Mesenchymal stem cell (in vitro differentiated cells and primary cell): Measurements from ENCODE around the gene CTDSP1.
A peak's percentile ranks its signal among the peaks of the same experiment; 100 is the strongest.

Source experiments
- DNase-seq: peaks from one replicate; pipeline ENCODE4 v3.0.0-alpha.2; 2013
- H2AFZ ChIP-seq: one replicate; pipeline ENCODE4 v1.6.1; 2013; ENCODE audit warnings: low read depth, mild to moderate bottlenecking, control low read depth, inconsistent platforms, low read length, moderate library complexity
- H2AK5ac ChIP-seq: 2 replicates; pipeline ENCODE4 v1.6.1; 2013; ENCODE audit warnings: low read length, moderate library complexity, mild to moderate bottlenecking, inconsistent platforms; ENCODE audit not compliant: severe bottlenecking
- H2BK120ac ChIP-seq: one replicate; pipeline ENCODE4 v1.6.1; 2013; ENCODE audit warnings: low read depth, mild to moderate bottlenecking, inconsistent platforms, low read length, moderate library complexity
- H2BK12ac ChIP-seq, 2 experiments: one replicate each; pipeline ENCODE4 v1.6.1; 2013; ENCODE audit warnings: inconsistent platforms in 2 of 2, low read length in 2 of 2, mild to moderate bottlenecking in 2 of 2, moderate library complexity in 2 of 2, control low read depth in 1 of 2
- H2BK15ac ChIP-seq: one replicate; pipeline ENCODE4 v1.6.1; 2013; ENCODE audit warnings: mild to moderate bottlenecking, low read depth, inconsistent platforms; ENCODE audit not compliant: poor library complexity, severe bottlenecking
- H2BK5ac ChIP-seq: 2 replicates; pipeline ENCODE4 v1.6.1; 2013; ENCODE audit warnings: low read depth, mild to moderate bottlenecking, low read length, control low read depth, inconsistent platforms; ENCODE audit not compliant: poor library complexity, severe bottlenecking
- H3K14ac ChIP-seq, 2 experiments: one replicate each; pipeline ENCODE4 v1.6.1; 2013; ENCODE audit warnings: inconsistent platforms in 2 of 2, low read length in 2 of 2, control low read depth in 1 of 2, mild to moderate bottlenecking in 1 of 2, moderate library complexity in 1 of 2
- H3K18ac ChIP-seq, 2 experiments: one replicate each; pipeline ENCODE4 v1.6.1; 2013; ENCODE audit warnings: inconsistent platforms in 2 of 2, low read length in 2 of 2, control low read depth in 1 of 2, low read depth in 1 of 2, mild to moderate bottlenecking in 1 of 2
- H3K23ac ChIP-seq, 2 experiments: one replicate each; pipeline ENCODE4 v1.6.1; 2013; ENCODE audit warnings: inconsistent platforms in 2 of 2, low read length in 2 of 2, mild to moderate bottlenecking in 2 of 2, moderate library complexity in 2 of 2, control low read depth in 1 of 2
- H3K27ac ChIP-seq: 2 replicates; pipeline ENCODE4 v1.5.1; 2013; ENCODE audit warnings: mild to moderate bottlenecking, moderate library complexity, low read length, control low read depth, inconsistent platforms; ENCODE audit not compliant: poor library complexity, severe bottlenecking
- H3K27me3 ChIP-seq, 2 experiments: 2 replicates each; pipeline versions ENCODE4 v1.6.1 to v1.7.0; 2013; ENCODE audit warnings: low read length in 2 of 2, mild to moderate bottlenecking in 2 of 2, moderate library complexity in 2 of 2, control low read depth in 1 of 2, inconsistent platforms in 1 of 2; ENCODE audit not compliant: control insufficient read depth in 1 of 2, insufficient read depth in 1 of 2
- H3K36me3 ChIP-seq, 2 experiments: 2 replicates each; pipeline versions ENCODE4 v1.6.1 to v1.7.0; 2013; ENCODE audit warnings: low read length in 2 of 2, control low read depth in 1 of 2, inconsistent platforms in 1 of 2, low read depth in 1 of 2, mild to moderate bottlenecking in 1 of 2; ENCODE audit not compliant: insufficient read depth in 2 of 2, control insufficient read depth in 1 of 2
- H3K4ac ChIP-seq, 2 experiments: one replicate each; pipeline ENCODE4 v1.6.1; 2013; ENCODE audit warnings: inconsistent platforms in 2 of 2, low read length in 2 of 2, mild to moderate bottlenecking in 2 of 2, moderate library complexity in 2 of 2, control low read depth in 1 of 2, low read depth in 1 of 2
- H3K4me1 ChIP-seq: 2 replicates; pipeline ENCODE4 v1.6.1; 2013; ENCODE audit warnings: low read depth, low read length, control low read depth; ENCODE audit not compliant: control insufficient read depth, insufficient read depth
- H3K4me2 ChIP-seq: 2 replicates; pipeline ENCODE4 v1.6.1; 2013; ENCODE audit warnings: low read length, mild to moderate bottlenecking, inconsistent platforms; ENCODE audit not compliant: poor library complexity, severe bottlenecking
- H3K4me3 ChIP-seq, 2 experiments: 2 replicates each; pipeline versions ENCODE4 v1.5.1 to v1.7.0; 2013; ENCODE audit warnings: low read length in 2 of 2, mild to moderate bottlenecking in 2 of 2, control low read depth in 1 of 2, low read depth in 1 of 2; ENCODE audit not compliant: insufficient read depth in 1 of 2
- H3K79me1 ChIP-seq: replicated peaks from 2 replicates; pipeline ENCODE4 v1.6.1; 2013; ENCODE audit warnings: mild to moderate bottlenecking, control low read depth, low read length, inconsistent platforms; ENCODE audit not compliant: poor library complexity, severe bottlenecking
- H3K9ac ChIP-seq: 2 replicates; pipeline ENCODE4 v1.7.0; 2013; ENCODE audit warnings: mild to moderate bottlenecking, low read length, moderate library complexity
- H3K9me3 ChIP-seq: 2 replicates; pipeline ENCODE4 v1.7.0; 2013; ENCODE audit warnings: mild to moderate bottlenecking, low read length; ENCODE audit not compliant: control insufficient read depth
- H4K8ac ChIP-seq: one replicate; pipeline ENCODE4 v1.6.1; 2013; ENCODE audit warnings: inconsistent platforms, mild to moderate bottlenecking, low read length, moderate library complexity
- H4K91ac ChIP-seq: one replicate; pipeline ENCODE4 v1.6.1; 2013; ENCODE audit warnings: mild to moderate bottlenecking, low read length, inconsistent platforms
- WGBS: methylation state at CpG from one replicate; pipeline ENCODE4 v1.1.7; 2013; ENCODE audit warnings: mixed read lengths; 5-methylcytosine and 5-hydroxymethylcytosine counted together

Gene CTDSP1

DNA sequence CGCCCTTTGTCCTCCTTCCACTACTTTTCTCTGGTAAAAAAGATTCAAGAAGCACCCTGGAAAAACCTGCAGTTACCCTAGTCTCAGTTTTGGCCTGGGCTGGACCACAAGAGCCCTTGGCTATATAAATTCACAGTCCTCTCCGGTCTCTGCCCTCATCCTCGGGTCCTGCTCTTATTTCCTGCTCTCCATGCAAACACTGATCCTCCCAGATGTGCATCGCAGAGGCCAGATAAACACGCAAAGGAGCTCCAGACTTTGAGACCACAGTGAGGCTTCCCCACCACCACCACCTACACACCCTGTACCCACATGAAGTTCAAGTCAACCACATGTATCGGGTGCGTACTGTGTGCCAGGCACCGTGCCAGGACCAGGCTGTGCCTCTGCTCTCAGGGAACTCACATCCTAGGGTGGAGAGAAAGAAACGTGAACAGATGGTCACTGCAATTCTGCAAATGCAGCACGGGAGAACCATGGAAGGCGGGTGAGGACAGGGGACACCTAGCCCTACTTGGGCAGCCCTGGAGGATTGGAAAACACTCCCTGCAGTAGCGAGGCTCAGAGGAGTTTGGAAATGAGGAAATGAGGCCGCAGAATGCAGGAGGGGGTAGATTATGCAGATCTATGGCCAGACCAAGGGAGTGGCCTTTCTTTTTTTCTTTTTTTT is 7.4 kb downstream of the CTDSP1 start:
- Histone ChIP-seq H3K4me2 (peak overlapping the region; percentile 83), H2BK15ac (peak overlapping the region; percentile 97), H4K91ac (peak overlapping the region; percentile 75), H3K18ac (peak overlapping the region; percentile 63 to 65), H3K14ac (peak overlapping the region in 1 of 2 experiments; percentile 14), H2AK5ac (peak overlapping the region; percentile 72), H2BK12ac (peak overlapping the region; percentile 55 to 65), H3K9me3 (no peaks in the 10 kb centered on the region), H2BK5ac (no peak overlapping the region), H3K4me3 (peak overlapping the region in 1 of 2 experiments; percentile 65), H2BK120ac (peak overlapping the region; percentile 68), H3K23ac (no peak overlapping the region), H3K36me3 (peaks cover 28 to 37% of the 10 kb centered on the region in 2 experiments), H3K4ac (peak overlapping the region; percentile 37 to 75), H3K4me1 (peaks cover 26% of the 10 kb centered on the region), H3K79me1 (peaks cover 22% of the 10 kb centered on the region), H3K9ac (peak overlapping the region; percentile 89), H3K27ac (peak overlapping the region; percentile 52), H4K8ac (peak overlapping the region; percentile 99), H2AFZ (peak overlapping the region; percentile 72), H3K27me3 (peaks cover 0 to under 1% of the 10 kb centered on the region in 2 experiments)
- peak; percentile 60 for DNase-seq
- WGBS = 52% methylated on average over 11 of the region's 13 CpGs

DNA sequence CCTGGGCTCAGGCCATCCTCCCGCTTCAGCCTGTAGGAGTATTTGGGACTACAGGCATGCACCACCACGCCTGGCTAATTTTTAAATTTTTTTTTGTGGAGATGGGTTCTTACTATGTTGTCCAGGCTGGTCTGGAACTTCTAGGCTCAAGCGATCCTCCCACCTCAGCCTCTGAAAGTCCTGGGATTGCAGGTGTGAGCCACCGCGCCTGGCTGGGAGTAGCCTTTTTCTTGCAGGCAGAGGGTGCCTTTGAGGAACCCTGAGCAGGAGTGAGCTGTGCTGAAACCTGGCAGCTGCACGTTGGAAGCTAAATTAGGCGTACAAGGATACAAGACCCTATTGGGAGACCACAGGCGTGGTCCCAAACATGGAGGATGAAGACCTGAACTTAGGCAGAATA is 8.0 kb downstream of the CTDSP1 start:
- Histone ChIP-seq H4K8ac (no peak overlapping the region), H3K79me1 (peaks cover 17% of the 10 kb centered on the region), H3K9me3 (no peaks in the 10 kb centered on the region), H3K27me3 (peaks cover 0 to 3% of the 10 kb centered on the region in 2 experiments), H3K14ac (no peak overlapping the region), H2BK12ac (peak overlapping the region in 1 of 2 experiments; percentile 88), H3K9ac (no peak overlapping the region), H3K36me3 (peaks cover 22 to 31% of the 10 kb centered on the region in 2 experiments), H2BK120ac (no peak overlapping the region), H3K4me1 (peaks cover 22% of the 10 kb centered on the region), H3K4me3 (no peak overlapping the region), H2AK5ac (peak overlapping the region; percentile 69), H4K91ac (peak overlapping the region; percentile 56), H3K27ac (no peak overlapping the region), H3K4ac (no peak overlapping the region), H3K4me2 (no peak overlapping the region), H2BK15ac (no peak overlapping the region), H2AFZ (no peak overlapping the region), H3K18ac (no peak overlapping the region), H3K23ac (no peak overlapping the region), H2BK5ac (no peak overlapping the region)
- 98% methylated on average over 8 of the region's 8 CpGs for WGBS
- DNase-seq = no peak

DNA sequence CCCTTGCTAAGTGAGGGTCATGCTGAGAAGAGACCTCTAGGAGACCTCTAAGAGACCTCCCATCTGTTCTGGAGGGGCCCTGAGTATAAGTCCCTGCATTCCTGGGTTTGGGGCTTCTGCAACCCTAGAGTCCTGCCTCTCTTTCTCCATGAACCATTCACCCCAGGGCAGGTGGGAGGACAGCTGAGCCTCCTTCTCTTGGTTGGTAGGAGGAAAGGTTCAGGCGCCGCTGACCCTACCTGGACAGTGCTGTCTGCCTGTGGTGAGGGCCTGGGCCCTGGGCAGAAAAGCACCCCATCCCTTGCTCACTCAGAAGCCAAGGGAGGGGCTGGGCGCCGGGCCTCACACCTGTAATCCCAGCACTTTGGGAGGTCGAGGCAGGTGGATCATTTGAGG is 18.7 kb downstream of the CTDSP1 start:
- H3K27me3 ChIP-seq = peaks cover 3 to 35% of the 10 kb centered on the region in 2 experiments
- no peak overlapping the region for H3K4ac ChIP-seq
- no peak overlapping the region for H2BK120ac ChIP-seq
- no peak overlapping the region for H3K4me2 ChIP-seq
- H2BK12ac ChIP-seq = no peak overlapping the region
- no peaks in the 10 kb centered on the region for H3K79me1 ChIP-seq
- H2AFZ ChIP-seq = no peak overlapping the region
- H4K91ac ChIP-seq = no peak overlapping the region
- no peak overlapping the region for H3K4me3 ChIP-seq
- H2BK15ac ChIP-seq = no peak overlapping the region
- H4K8ac ChIP-seq = no peak overlapping the region
- H2BK5ac ChIP-seq = no peak overlapping the region
- H3K4me1 ChIP-seq = no peaks in the 10 kb centered on the region
- H2AK5ac ChIP-seq = no peak overlapping the region
- DNase-seq = no peak
- H3K9ac ChIP-seq = no peak overlapping the region
- H3K9me3 ChIP-seq = no peaks in the 10 kb centered on the region
- H3K18ac ChIP-seq = no peak overlapping the region
- no peaks in the 10 kb centered on the region for H3K36me3 ChIP-seq
- 69% methylated on average over 5 of the region's 5 CpGs for WGBS
- H3K14ac ChIP-seq = no peak overlapping the region
- H3K23ac ChIP-seq = no peak overlapping the region
- H3K27ac ChIP-seq = no peak overlapping the region

DNA sequence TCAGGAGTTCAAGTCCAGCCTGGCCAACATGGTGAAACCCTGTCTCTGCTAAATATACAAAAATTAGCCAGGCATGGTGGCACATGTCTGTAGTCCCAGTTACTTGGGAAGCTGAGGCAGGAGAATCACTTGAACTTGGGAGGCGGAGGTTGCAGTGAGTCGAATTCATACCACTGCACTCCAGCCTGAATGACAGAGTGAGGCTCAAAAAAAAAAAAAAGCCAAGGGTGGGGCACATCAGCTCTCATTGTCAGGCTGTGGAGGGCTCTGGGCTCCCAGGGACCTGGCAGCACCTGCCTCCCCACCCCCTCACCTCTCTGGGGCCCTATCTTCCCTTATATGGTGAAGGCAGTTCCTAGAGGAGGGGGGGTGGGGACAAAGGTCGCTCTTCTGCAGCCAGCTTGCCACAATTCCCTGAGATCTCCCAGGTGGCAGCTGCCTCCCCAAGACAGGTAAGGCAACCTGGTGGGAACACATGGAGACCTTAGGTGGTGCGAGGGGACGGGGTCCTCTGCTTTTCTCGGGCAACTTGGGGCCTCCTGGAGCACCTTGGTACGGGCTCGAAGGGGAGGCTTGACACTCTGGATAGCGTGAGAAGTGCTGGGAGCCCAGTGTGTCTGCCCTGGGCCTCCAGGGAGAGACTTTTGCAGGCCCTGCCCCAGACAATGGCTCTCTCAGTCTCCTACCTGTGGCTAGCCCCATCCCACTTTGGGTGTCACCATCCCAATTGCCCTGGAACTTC is 19.2 kb downstream of the CTDSP1 start, which contains the start of gene VIL1:
VIL1 (plus strand) TSS at position 407 of the 742 bp plus-strand sequence. CDS start 4,656 bp downstream, outside the sequence.
- no peak within 1 kb of the TSS for H2BK120ac ChIP-seq
- DNase-seq = no peak
- WGBS = 71% methylated on average over 9 of the region's 9 CpGs
- peaks cover 3 to 35% of the 10 kb centered on the region in 2 experiments for H3K27me3 ChIP-seq
- no peaks in the 10 kb centered on the region for H3K9me3 ChIP-seq
- H3K79me1 ChIP-seq = no peaks in the 10 kb centered on the region
- H3K4me3 ChIP-seq = no peak within 1 kb of the TSS
- no peaks in the 10 kb centered on the region for H3K4me1 ChIP-seq
- no peak within 1 kb of the TSS for H2BK15ac ChIP-seq
- no peak within 1 kb of the TSS for H4K8ac ChIP-seq
- no peak within 1 kb of the TSS for H3K4ac ChIP-seq
- no peak within 1 kb of the TSS for H4K91ac ChIP-seq
- H2BK12ac ChIP-seq = no peak within 1 kb of the TSS
- no peak within 1 kb of the TSS for H2BK5ac ChIP-seq
- H3K4me2 ChIP-seq = no peak within 1 kb of the TSS
- no peak within 1 kb of the TSS for H3K14ac ChIP-seq
- H3K18ac ChIP-seq = no peak within 1 kb of the TSS
- H3K36me3 ChIP-seq = no peaks in the 10 kb centered on the region
- H2AFZ ChIP-seq = no peak within 1 kb of the TSS
- no peak within 1 kb of the TSS for H3K9ac ChIP-seq
- no peak within 1 kb of the TSS for H3K23ac ChIP-seq
- H3K27ac ChIP-seq = no peak within 1 kb of the TSS
- no peak within 1 kb of the TSS for H2AK5ac ChIP-seq
